GM23338 (cell line): ENCODE data around the gene ZNF385B.

Source experiments
- CREB1 ChIP-seq: fragments of 250-450 bp; sonication (Bioruptor Pico); IDR thresholded peaks from 2 replicates; pipeline ENCODE4 v1.5.0; 2020; ENCODE audit warnings: low read depth, mild to moderate bottlenecking, moderate library complexity
- CTCF ChIP-seq, 2 experiments: fragments of 200-600 bp in 1 of 2; sonication (generic) in 1 of 2; conservative IDR thresholded peaks; 2 replicates each; pipeline versions ENCODE4 v1.5.1 to v1.6.1; 2016 to 2017; ENCODE audit warnings: antibody characterized with exemption in 2 of 2, low read depth in 2 of 2, mild to moderate bottlenecking in 2 of 2, moderate library complexity in 1 of 2
- EZH2 ChIP-seq: fragments of 200-600 bp; sonication (generic); IDR thresholded peaks from one replicate; pipeline ENCODE4 v1.8.0; 2017; ENCODE audit warnings: antibody characterized with exemption, mild to moderate bottlenecking, low read depth; ENCODE audit not compliant: unreplicated experiment
- POLR2AphosphoS5 ChIP-seq: IDR thresholded peaks from 2 replicates; pipeline ENCODE4 v1.6.1; 2016; ENCODE audit warnings: antibody characterized with exemption, low read depth

DNA sequence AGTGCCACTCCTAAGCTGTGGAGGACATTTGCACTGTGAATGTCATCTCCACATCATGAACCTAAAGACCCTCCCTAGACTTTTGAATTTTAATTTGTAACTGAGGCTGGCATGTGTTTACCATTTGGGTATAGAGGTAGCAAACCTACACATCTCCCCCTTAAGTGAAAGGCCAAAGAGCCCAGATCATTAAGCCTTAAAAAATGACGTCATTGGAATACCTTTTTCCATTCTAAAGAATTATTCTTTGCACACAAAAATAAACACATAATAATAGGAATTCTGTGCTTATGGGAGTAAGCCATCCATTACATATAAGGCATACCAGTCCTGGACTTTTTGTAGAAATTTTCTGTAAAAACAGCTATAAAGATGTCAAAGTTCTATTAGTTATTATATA lies 38.9 kb downstream of the ZNF385B start:
- TF ChIP-seq CTCF (conservative IDR thresholded peaks at IDR 0.05; ENCODE audit: low read depth in 2 of 2) = no peak
- TF ChIP-seq EZH2 = no peak
- no peak for TF ChIP-seq POLR2AphosphoS5
- TF ChIP-seq CREB1 (CRISPR knock-in tag) = no peak
